Subcutaneous preadipocyte (primary cell): Measurements from ENCODE around the gene HSPB7. TPM values are rescaled to one million over a fixed set of nuclear protein-coding genes. Genes with fewer than 3 reads are reported as not detected.

Source experiments
- small RNA-seq: library from RNA; depleted of rRNA; stranded (forward); fragments of <200 nt; gene quantifications from one replicate; pipeline ENCODE3, GENCODE V24; 2012
- total RNA-seq: library from RNA; depleted of rRNA; stranded (reverse); fragments of >200 nt; gene quantifications from 2 replicates; pipeline ENCODE4 v1.2.3, GENCODE V29; 2012

HSPB7 gene
- total RNA-seq = under 0.01 and 0.20 TPM in 2 replicates

DNA sequence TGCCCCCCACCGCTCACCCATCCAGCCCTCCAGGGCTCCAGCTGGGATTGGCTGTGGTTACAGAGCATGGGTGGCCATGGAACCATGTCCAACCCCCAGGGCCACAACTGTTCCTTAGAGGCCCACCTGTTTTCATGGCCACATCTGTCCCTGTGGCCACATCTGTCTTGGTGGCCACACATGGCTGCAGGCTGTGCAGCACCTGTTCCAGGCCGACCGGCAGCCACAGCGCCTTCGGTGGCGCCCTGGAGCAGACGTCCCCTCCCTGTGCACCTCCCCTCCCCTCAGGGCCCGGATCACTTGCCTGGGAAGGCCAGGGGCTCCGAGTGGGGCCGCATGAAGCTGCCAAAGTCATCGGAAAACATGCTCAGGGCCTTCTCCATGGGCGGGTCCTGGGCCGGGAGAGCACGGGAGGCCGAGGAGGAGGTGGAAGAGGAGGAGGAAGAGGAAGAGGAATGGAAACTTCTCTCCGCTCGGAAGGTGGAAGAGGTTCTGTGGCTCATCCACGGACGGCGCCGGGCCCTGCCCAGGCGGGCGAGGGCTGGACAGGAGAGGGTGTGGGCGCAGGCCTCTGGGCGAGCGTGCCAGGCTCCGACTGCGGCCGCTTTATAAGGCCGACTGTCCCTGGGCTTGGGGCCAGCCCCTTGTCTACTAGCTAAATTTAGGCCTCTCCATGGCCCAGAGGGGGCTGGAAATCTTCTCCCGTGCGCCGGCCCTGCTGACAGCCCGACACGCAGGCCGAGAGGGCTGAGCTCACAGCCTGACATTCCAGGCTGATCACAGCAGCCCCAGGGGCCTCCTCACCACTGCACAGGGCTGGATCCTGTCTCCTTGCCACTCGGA lies at the start of gene HSPB7:
TSS of gene HSPB7 (minus strand) at position 583 of the 843 bp plus-strand sequence. CDS start at position 503, 80 bp downstream.

DNA sequence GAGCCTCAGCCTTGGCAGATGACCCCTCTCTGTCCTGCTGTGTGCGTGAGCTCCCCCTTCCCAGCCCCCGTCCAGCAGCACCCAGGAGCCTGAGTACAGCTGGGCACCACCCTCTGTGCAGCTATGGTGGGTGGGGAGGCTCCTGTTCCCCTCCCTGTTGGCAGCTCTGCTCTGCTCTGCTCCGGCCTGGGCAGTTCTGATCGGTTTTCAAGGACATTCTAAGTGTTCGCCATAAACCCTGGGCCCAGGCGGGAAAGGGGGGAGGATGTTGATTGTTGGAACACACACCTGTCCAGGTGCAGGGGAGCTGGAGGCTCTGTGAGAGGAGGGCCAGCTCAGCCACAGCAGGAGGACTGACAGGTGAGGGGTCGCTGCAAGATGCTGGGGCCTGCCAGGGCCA lies 25.7 kb upstream of the HSPB7 start, which contains the start of gene CLCNKB:
TSS of gene CLCNKB (plus strand) at position 262 of the 400 bp plus-strand sequence. CDS start 711 bp downstream, outside the sequence.

DNA sequence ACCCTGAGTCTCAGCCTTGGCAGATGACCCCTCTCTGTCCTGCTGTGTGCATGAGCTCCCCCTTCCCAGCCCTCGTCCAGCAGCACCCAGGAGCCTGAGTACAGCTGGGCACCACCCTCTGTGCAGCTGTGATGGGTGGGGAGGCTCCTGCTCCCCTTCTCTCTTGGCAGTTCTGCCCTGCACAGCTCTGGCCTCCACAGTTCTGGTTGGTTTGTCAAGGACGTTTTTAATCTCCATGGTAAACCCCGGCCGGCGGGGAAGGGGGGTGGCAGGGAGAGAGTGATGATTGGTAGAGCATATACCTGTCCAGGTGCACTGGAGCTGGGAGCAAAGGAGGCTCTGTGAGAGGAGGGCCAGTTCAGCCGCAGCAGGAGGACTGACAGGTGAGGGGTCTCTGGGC lies 3.8 kb upstream of the HSPB7 start, which contains the start of gene CLCNKA:
TSS of gene CLCNKA (plus strand) at position 356 of the 400 bp plus-strand sequence. CDS start 584 bp downstream, outside the sequence.

DNA sequence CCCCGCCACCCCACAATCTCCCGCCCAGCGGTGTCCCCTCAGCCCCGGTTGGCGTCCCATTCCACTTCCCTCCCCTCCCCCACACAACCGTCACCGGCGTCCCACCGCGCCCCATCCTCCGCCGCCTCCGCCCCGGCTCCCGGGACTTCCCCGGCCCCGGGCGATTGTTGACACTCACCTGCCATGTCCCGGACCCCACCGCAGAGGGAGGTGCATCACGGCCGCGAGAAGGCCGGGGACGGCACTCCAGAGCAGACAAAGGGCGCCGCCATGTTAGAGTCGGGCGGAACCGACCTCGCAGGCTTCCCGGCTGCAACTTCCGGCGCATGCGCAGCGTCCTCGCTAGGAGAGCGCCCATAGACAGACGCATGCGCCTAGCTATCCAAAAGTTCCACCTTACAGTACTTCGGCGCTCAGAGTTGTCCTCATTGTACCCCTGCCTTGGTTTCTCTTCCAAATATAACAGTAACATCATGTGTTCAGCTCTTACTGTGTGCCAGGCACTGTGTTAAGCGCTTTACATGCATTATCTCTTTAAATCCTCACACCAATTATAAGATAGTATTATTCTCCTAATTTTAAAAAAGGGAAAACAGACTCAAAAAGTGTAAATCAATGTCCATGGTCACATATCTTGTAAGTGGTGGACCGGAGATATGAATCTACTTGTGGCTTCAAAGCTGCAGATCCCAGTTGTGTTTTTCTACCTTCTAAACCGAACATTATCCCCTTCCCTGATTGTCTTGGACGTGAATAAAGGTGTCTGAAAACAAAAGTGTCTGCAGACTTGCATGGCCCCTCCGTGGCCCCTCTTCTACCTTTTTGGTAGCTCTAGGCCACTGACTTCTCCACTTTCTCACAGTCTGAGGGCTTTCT lies 41.8 kb downstream of the HSPB7 start, which contains the start of gene ZBTB17:
TSS of gene ZBTB17 (minus strand) at position 297 of the 876 bp plus-strand sequence. CDS start 27,606 bp downstream, outside the sequence.

Small RNA genes within 50 kb of the gene (small RNA-seq; reads per million reads assigned to genes)
- gene AL355994.1 (not detected), gene AL355994.5 (not detected)

Other genes starting within 250 kb of the HSPB7 start
- 1.5 and 2.2 TPM in 2 replicates for gene UQCRHL, start 210.4 kb downstream of the HSPB7 start, total RNA-seq
- gene SPEN, start 170.3 kb downstream of the HSPB7 start, total RNA-seq = 12.9 and 23.5 TPM in 2 replicates
- gene ZBTB17, start 41.9 kb downstream of the HSPB7 start, total RNA-seq = 27.2 and 30.5 TPM in 2 replicates
- gene SRARP, start 13.8 kb downstream of the HSPB7 start, total RNA-seq = not detected in 2 replicates
- gene CLCNKA, start 4.0 kb upstream of the HSPB7 start, total RNA-seq = not detected in 2 replicates
- not detected in 2 replicates for gene CLCNKB, start 25.7 kb upstream of the HSPB7 start, total RNA-seq
- gene FAM131C, start 55.6 kb upstream of the HSPB7 start, total RNA-seq = under 0.01 and 0.37 TPM in 2 replicates
- 0.73 and 6.8 TPM in 2 replicates for gene EPHA2, start 138.0 kb upstream of the HSPB7 start, total RNA-seq
- 2.6 and 2.9 TPM in 2 replicates for gene ARHGEF19, start 194.6 kb upstream of the HSPB7 start, total RNA-seq
- 8.2 and 8.8 TPM in 2 replicates for gene CPLANE2, start 219.1 kb upstream of the HSPB7 start, total RNA-seq